22Rv1 (cell line): ENCODE results near the gene CLRN3.

Source experiments
- CTCF ChIP-seq: fragments of 450-650 bp; IDR thresholded peaks from 2 replicates; pipeline ENCODE4 v1.5.1; 2017; ENCODE audit warnings: mild to moderate bottlenecking
- ZFX ChIP-seq: fragments of 450-650 bp; IDR thresholded peaks from 2 replicates; pipeline ENCODE4 v1.6.1; 2017; ENCODE audit warnings: antibody characterized with exemption, borderline replicate concordance

GRCh38 chr10:127922675-127923366, 30.1 kb upstream of the CLRN3 start:
- TF ChIP-seq CTCF (no peak), ZFX (no peak)
